WTC11 (cell line): ENCODE results near the gene GRK6. TPM values are rescaled to one million over a fixed set of nuclear protein-coding genes. Genes with fewer than 3 reads are reported as not detected.

Source experiments
- ATAC-seq: fragments of 200-7000 bp; cut with Tn5 transposase; 2 replicates; pipeline ENCODE4 v1.10.0; 2021; ENCODE audit warnings: mild to moderate bottlenecking, moderate library complexity
- CTCF ChIA-PET: fragments of 300-600 bp; sonication (Branson Sonifier 250); formaldehyde crosslinking; loops from one replicate; lab custom pipeline; 2021; ENCODE audit warnings: antibody characterized with exemption; lab: Charles Lee
- POLR2A ChIA-PET: fragments of 350-600 bp; sonication (Branson Sonifier 250); formaldehyde crosslinking; loops from one replicate; lab custom pipeline; 2021; ENCODE audit warnings: antibody characterized with exemption; lab: Charles Lee
- DNase-seq: peaks from one replicate; pipeline ENCODE4 v3.0.0; 2021; ENCODE audit warnings: low spot score
- H3K27ac Mint-ChIP-seq: 2 replicates; pipeline ENCODE4 v1.8.0; 2021; ENCODE audit warnings: mixed read lengths
- H3K27me3 Mint-ChIP-seq: 2 replicates; pipeline ENCODE4 v1.8.0; 2021; ENCODE audit warnings: low read depth, mild to moderate bottlenecking, moderate library complexity, mixed read lengths
- H3K36me3 Mint-ChIP-seq: 2 replicates; pipeline ENCODE4 v1.8.0; 2021; ENCODE audit warnings: mixed read lengths
- H3K4me1 Mint-ChIP-seq: 2 replicates; pipeline ENCODE4 v1.8.0; 2022; ENCODE audit warnings: mixed read lengths
- H3K4me3 Mint-ChIP-seq: 2 replicates; pipeline ENCODE4 v1.8.0; 2021; ENCODE audit warnings: mild to moderate bottlenecking, moderate library complexity, mixed read lengths
- H3K9me3 Mint-ChIP-seq: 2 replicates; pipeline ENCODE4 v1.8.0; 2021; ENCODE audit warnings: mixed read lengths
- ATF1 ChIP-seq: sonication (generic); formaldehyde crosslinking; IDR thresholded peaks from 2 replicates; pipeline ENCODE4 v1.8.1; 2023; ENCODE audit warnings: mild to moderate bottlenecking, moderate library complexity, missing genetic modification reagents
- ATF3 ChIP-seq: sonication (generic); formaldehyde crosslinking; conservative IDR thresholded peaks from 2 replicates; pipeline ENCODE4 v1.8.1; 2022; ENCODE audit warnings: mild to moderate bottlenecking, missing genetic modification reagents
- CREB1 ChIP-seq: sonication (generic); formaldehyde crosslinking; IDR thresholded peaks from 2 replicates; pipeline ENCODE4 v1.8.0; 2023; ENCODE audit warnings: mild to moderate bottlenecking, missing genetic modification reagents
- ELF4 ChIP-seq: sonication (generic); formaldehyde crosslinking; IDR thresholded peaks from 2 replicates; pipeline ENCODE4 v1.8.1; 2022; ENCODE audit warnings: low read depth, mild to moderate bottlenecking, moderate library complexity, missing genetic modification reagents
- EMX1 ChIP-seq: fragments of 250-450 bp; sonication (Bioruptor Pico); IDR thresholded peaks from 2 replicates; pipeline ENCODE4 v1.8.0; 2021; ENCODE audit warnings: mild to moderate bottlenecking
- FOXP4 ChIP-seq: sonication (generic); formaldehyde crosslinking; IDR thresholded peaks from 2 replicates; pipeline ENCODE4 v1.8.0; 2022; ENCODE audit warnings: mild to moderate bottlenecking, missing genetic modification reagents
- GTF2I ChIP-seq: fragments of 250-450 bp; sonication (Bioruptor Pico); conservative IDR thresholded peaks from 2 replicates; pipeline ENCODE4 v1.4.0; 2021; ENCODE audit warnings: mild to moderate bottlenecking
- JAZF1 ChIP-seq: fragments of 250-450 bp; sonication (Bioruptor Pico); IDR thresholded peaks from 2 replicates; pipeline ENCODE4 v1.9.0; 2021; ENCODE audit warnings: moderate library complexity, mild to moderate bottlenecking, inconsistent platforms
- JUN ChIP-seq: sonication (generic); formaldehyde crosslinking; IDR thresholded peaks from 2 replicates; pipeline ENCODE4 v1.8.0; 2023; ENCODE audit warnings: mild to moderate bottlenecking, missing genetic modification reagents
- MXD4 ChIP-seq: fragments of 250-450 bp; sonication (Bioruptor Pico); IDR thresholded peaks from 2 replicates; pipeline ENCODE4 v1.8.0; 2021; ENCODE audit warnings: mild to moderate bottlenecking, moderate library complexity, borderline replicate concordance
- NFE2L1 ChIP-seq: sonication (generic); formaldehyde crosslinking; IDR thresholded peaks from 2 replicates; pipeline ENCODE4 v1.8.1; 2023; ENCODE audit warnings: missing genetic modification reagents
- NR2C2 ChIP-seq: sonication (generic); formaldehyde crosslinking; IDR thresholded peaks from 2 replicates; pipeline ENCODE4 v1.8.0; 2022; ENCODE audit warnings: mild to moderate bottlenecking, missing genetic modification reagents
- NR3C1 ChIP-seq: sonication (generic); formaldehyde crosslinking; conservative IDR thresholded peaks from 2 replicates; pipeline ENCODE4 v1.8.1; 2023; ENCODE audit warnings: low read depth, mild to moderate bottlenecking, missing genetic modification reagents
- OVOL2 ChIP-seq: fragments of 250-450 bp; sonication (Bioruptor Pico); IDR thresholded peaks from 2 replicates; pipeline ENCODE4 v1.9.0; 2021; ENCODE audit warnings: mild to moderate bottlenecking, borderline replicate concordance
- PREB ChIP-seq: sonication (generic); formaldehyde crosslinking; IDR thresholded peaks from 2 replicates; pipeline ENCODE4 v1.8.1; 2022; ENCODE audit warnings: mild to moderate bottlenecking, missing genetic modification reagents, moderate library complexity, borderline replicate concordance
- PRRX2 ChIP-seq: fragments of 250-450 bp; sonication (Bioruptor Pico); IDR thresholded peaks from 2 replicates; pipeline ENCODE4 v1.8.0; 2021; ENCODE audit warnings: mild to moderate bottlenecking
- SMAD3 ChIP-seq: sonication (generic); formaldehyde crosslinking; IDR thresholded peaks from 2 replicates; pipeline ENCODE4 v1.8.0; 2022; ENCODE audit warnings: missing genetic modification reagents, mild to moderate bottlenecking, borderline replicate concordance
- TEAD1 ChIP-seq: sonication (generic); formaldehyde crosslinking; IDR thresholded peaks from 2 replicates; pipeline ENCODE4 v1.8.0; 2022; ENCODE audit warnings: mild to moderate bottlenecking, missing genetic modification reagents
- TP53 ChIP-seq: sonication (generic); formaldehyde crosslinking; IDR thresholded peaks from 2 replicates; pipeline ENCODE4 v1.8.1; 2023; ENCODE audit warnings: mild to moderate bottlenecking, missing genetic modification reagents
- USF1 ChIP-seq: sonication (generic); formaldehyde crosslinking; IDR thresholded peaks from 2 replicates; pipeline ENCODE4 v1.8.0; 2022; ENCODE audit warnings: mild to moderate bottlenecking, missing genetic modification reagents
- ZBTB21 ChIP-seq: sonication (generic); formaldehyde crosslinking; IDR thresholded peaks from 2 replicates; pipeline ENCODE4 v1.8.1; 2023; ENCODE audit warnings: mild to moderate bottlenecking, missing genetic modification reagents, borderline replicate concordance
- ZNF219 ChIP-seq: sonication (generic); formaldehyde crosslinking; IDR thresholded peaks from 2 replicates; pipeline ENCODE4 v1.8.0; 2023; ENCODE audit warnings: missing genetic modification reagents, mild to moderate bottlenecking, borderline replicate concordance
- ZNF232 ChIP-seq: sonication (generic); formaldehyde crosslinking; IDR thresholded peaks from 2 replicates; pipeline ENCODE4 v1.8.0; 2022; ENCODE audit warnings: mild to moderate bottlenecking, missing genetic modification reagents
- ZNF263 ChIP-seq: sonication (generic); formaldehyde crosslinking; IDR thresholded peaks from 2 replicates; pipeline ENCODE4 v1.8.1; 2022; ENCODE audit warnings: low read depth, mild to moderate bottlenecking, moderate library complexity, missing genetic modification reagents
- ZNF671 ChIP-seq: fragments of 250-450 bp; sonication (Bioruptor Pico); IDR thresholded peaks from 2 replicates; pipeline ENCODE4 v1.8.0; 2021; ENCODE audit warnings: mild to moderate bottlenecking
- total RNA-seq: library from RNA; stranded (reverse); gene quantifications from 3 replicates; pipeline ENCODE4 v1.2.3, GENCODE V29; 2021
- TF ChIP-seq, protein P1 (sequence below): fragments of 200-600 bp; IDR thresholded peaks from 2 replicates; pipeline ENCODE4 v1.8.0; 2022; ENCODE audit warnings: antibody characterized with exemption
- TF ChIP-seq, protein P2 (sequence below): sonication (generic); formaldehyde crosslinking; IDR thresholded peaks from 2 replicates; pipeline ENCODE4 v1.8.0; 2022; ENCODE audit warnings: mild to moderate bottlenecking, missing genetic modification reagents

Gene GRK6
- total RNA-seq, 1 experiment from 2014 or later = 69.2 TPM

GRCh38 chr5:177405805-177406204 lies 20.7 kb upstream of the GRK6 start:
- CTCF ChIA-PET = interaction anchor here (4.3 to 7.9 kb wide), 5 partner anchors 9 to 43 kb away, joined by 32 to 202 read pairs (median 95); partner anchors contain the start of gene GRK6
- peaks cover 9% of the 10 kb centered on the region for H3K4me1 Mint-ChIP-seq
- TF ChIP-seq ELF4 (no peak), PRRX2 (CRISPR knock-in tag) (no peak), CREB1 (no peak), FOXP4 (CRISPR knock-in tag) (no peak), ZBTB21 (CRISPR knock-in tag) (no peak), TEAD1 (CRISPR knock-in tag) (no peak), ZNF219 (no peak), ATF3 (no peak), SMAD3 (CRISPR knock-in tag) (no peak)
- TF ChIP-seq, protein P1, sequence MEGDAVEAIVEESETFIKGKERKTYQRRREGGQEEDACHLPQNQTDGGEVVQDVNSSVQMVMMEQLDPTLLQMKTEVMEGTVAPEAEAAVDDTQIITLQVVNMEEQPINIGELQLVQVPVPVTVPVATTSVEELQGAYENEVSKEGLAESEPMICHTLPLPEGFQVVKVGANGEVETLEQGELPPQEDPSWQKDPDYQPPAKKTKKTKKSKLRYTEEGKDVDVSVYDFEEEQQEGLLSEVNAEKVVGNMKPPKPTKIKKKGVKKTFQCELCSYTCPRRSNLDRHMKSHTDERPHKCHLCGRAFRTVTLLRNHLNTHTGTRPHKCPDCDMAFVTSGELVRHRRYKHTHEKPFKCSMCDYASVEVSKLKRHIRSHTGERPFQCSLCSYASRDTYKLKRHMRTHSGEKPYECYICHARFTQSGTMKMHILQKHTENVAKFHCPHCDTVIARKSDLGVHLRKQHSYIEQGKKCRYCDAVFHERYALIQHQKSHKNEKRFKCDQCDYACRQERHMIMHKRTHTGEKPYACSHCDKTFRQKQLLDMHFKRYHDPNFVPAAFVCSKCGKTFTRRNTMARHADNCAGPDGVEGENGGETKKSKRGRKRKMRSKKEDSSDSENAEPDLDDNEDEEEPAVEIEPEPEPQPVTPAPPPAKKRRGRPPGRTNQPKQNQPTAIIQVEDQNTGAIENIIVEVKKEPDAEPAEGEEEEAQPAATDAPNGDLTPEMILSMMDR = no peak
- H3K4me3 Mint-ChIP-seq = no peak overlapping the region
- no peaks in the 10 kb centered on the region for H3K9me3 Mint-ChIP-seq
- POLR2A ChIA-PET = no interaction called here
- H3K27ac Mint-ChIP-seq = no peak overlapping the region
- no peaks in the 10 kb centered on the region for H3K36me3 Mint-ChIP-seq
- DNase-seq (no peak), ATAC-seq (no peak)
- peaks cover 90% of the 10 kb centered on the region for H3K27me3 Mint-ChIP-seq

DNA sequence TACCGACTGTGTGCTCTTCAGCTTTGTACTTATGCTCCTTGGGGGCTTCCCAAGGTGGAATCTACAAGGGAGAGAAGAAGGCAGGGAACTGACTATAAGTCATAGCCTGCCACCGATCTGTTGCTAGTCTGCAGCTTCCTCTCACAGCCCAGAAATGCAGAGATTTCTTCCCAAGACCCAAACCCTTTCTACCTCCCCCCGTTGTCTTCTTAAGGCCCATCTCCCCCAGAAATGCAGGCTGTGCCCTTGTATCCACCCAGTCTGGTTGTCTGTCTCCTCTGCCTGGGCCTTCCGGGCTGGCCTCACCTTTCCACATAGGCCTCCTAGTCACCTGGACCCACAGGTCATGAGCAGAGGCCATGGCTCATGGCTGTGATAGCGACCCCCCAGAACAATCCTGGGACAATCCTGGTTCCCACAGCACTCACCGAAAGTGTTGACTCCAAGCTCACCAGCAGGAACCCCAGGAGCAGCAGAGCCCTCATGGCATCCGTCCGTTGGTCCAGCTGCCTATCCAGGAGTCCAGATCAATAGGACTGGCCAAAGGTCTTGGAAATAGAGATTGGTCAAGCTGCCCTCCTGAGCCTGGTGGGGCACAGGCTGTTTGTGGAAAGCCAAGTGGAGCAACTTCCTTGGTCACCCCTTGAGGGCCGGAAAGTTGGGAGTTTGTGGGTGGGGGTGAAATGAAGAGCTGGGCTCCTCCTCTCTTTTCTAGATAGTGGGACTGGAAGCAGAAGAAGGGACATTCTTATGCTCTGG lies 17.3 kb upstream of the GRK6 start, which contains the start of gene F12:
Gene F12 (minus strand): TSS at position 522 of the 759 bp plus-strand sequence. CDS start 37 bp downstream, at position 485.
- Mint-ChIP-seq H3K9me3 (no peaks in the 10 kb centered on the region), H3K27ac (no peak within 1 kb of the TSS), H3K4me1 (no peaks in the 10 kb centered on the region), H3K27me3 (peaks cover 88% of the 10 kb centered on the region), H3K36me3 (no peaks in the 10 kb centered on the region), H3K4me3 (no peak within 1 kb of the TSS)
- no peak for ATAC-seq
- CTCF ChIA-PET = interaction anchor here (1.3 to 2.1 kb wide), 4 partner anchors 19 to 100 kb away, joined by 5 to 16 read pairs (median 8); no protein-coding TSS in a partner anchor
- POLR2A ChIA-PET = no interaction called here
- no peak for DNase-seq
- TF ChIP-seq USF1 (CRISPR knock-in tag) (no peak), JUN (no peak), MXD4 (CRISPR knock-in tag) (no peak), NR2C2 (no peak), EMX1 (no peak), JAZF1 (CRISPR knock-in tag) (no peak), OVOL2 (CRISPR knock-in tag) (no peak), ATF1 (CRISPR knock-in tag) (no peak), GTF2I (CRISPR knock-in tag) (no peak), NFE2L1 (no peak), ATF3 (no peak), PREB (no peak), PRRX2 (CRISPR knock-in tag) (no peak), TP53 (CRISPR knock-in tag) (no peak), ZNF263 (CRISPR knock-in tag) (no peak), ZNF232 (CRISPR knock-in tag) (no peak), NR3C1 (CRISPR knock-in tag) (no peak), ZNF671 (no peak)
- TF ChIP-seq, protein P2, sequence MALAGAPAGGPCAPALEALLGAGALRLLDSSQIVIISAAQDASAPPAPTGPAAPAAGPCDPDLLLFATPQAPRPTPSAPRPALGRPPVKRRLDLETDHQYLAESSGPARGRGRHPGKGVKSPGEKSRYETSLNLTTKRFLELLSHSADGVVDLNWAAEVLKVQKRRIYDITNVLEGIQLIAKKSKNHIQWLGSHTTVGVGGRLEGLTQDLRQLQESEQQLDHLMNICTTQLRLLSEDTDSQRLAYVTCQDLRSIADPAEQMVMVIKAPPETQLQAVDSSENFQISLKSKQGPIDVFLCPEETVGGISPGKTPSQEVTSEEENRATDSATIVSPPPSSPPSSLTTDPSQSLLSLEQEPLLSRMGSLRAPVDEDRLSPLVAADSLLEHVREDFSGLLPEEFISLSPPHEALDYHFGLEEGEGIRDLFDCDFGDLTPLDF (CRISPR knock-in tag) = no peak
- TF ChIP-seq, protein P1 = no peak
- TF ChIP-seq, all 79 proteins: peak for 0
